ENCODE results near the gene MS4A1.

- no peak for TF ChIP-seq CTCF (IDR thresholded peaks at IDR 0.05)
- TF ChIP-seq EP300 (IDR thresholded peaks at IDR 0.05): no peak
- TF ChIP-seq POLR2A (IDR thresholded peaks at IDR 0.05): no peak
Observed at GRCh38 chr11:60420015-60420414, 35.6 kb upstream of the MS4A1 start.
